GM21786 (cell line): ENCODE measurements around the gene VAV3.

ENCODE experiments used
- ATAC-seq: cut with Tn5 transposase; IDR thresholded peaks from one replicate; pipeline ENCODE4 v1.9.1; 2021; ENCODE audit not compliant: unreplicated experiment

VAV3 gene

DNA sequence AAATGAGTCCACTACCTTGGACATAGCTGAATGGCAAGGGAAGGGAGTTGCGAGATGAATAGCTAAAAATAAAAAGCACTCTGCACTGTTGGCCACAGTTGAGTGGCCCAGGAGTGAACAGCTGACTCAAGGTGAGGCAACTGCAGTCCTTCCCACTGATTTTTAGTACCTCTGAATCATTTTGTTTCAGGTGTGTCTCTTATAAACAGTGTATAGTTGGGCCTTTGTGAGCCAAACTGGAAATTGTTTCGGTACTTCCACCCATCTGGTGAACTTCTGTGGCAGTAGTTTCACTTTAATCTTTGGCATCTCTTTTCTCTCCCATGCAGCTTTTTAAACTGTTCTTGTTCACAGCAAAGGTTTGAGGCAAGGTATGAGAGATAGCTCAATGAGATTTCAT is 122.7 kb downstream of the VAV3 start:
- no peak for ATAC-seq

DNA sequence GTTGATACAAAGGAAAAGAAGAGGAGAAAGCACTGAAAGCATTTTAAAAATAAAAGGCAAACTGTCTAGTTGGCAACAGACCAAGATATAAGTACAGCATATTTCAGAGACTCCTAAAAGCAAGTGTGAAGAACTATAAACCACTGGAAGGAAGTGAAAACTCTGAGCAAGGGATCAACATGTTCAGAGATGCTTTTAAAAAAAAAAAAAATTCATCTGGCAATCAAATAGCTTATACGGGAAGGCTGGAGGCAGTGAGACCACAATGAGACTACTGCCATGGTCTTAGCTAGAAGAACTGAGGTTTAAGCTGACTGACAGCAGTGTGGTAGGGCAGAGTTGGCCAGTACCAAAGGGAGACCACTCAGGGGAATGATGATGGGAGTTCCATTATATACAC is 124.3 kb downstream of the VAV3 start:
- no peak for ATAC-seq

DNA sequence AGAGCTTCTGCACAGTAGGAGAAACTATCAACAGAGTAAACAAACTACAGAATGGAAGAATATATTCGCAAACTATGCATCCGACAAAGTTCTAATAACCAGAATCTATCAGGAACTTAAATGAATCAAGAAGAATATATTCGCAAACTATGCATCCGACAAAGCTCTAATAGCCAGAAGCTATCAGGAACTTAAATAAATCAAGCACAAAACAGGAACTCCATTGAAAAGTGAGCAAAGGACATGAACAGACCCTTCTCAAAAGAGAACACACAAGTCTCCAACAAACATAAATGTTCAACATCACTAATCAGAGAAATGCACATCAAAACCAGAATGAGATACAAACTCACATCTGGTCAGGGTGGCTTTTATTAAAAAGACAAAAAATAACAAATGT is 126.9 kb downstream of the VAV3 start:
- no peak for ATAC-seq

DNA sequence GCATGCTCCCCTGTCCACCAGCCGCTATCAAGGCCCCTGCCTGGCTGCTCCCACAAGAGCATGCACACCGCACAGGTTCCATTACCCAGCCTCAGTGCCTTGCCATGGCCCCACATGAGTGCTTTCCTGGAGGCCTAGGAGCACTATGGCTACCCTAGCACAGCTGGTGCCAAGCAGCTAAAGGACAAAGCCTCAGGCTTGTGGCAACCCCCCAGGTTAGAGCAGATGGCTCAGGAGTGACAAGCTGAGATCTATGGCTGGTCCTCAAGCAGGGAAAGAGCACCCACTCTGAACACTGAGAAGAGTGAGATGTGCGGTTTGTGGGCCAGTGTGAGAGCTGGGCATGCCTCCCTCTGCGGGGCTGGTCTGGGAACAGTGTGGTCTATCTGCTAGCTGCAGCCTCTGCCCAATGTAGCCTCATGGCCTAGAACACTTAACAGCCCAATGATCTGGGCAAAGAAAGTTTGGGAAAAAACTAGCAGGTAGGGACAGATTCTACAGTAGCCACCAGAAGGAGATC is 129.8 kb downstream of the VAV3 start:
- ATAC-seq, result no peak

DNA sequence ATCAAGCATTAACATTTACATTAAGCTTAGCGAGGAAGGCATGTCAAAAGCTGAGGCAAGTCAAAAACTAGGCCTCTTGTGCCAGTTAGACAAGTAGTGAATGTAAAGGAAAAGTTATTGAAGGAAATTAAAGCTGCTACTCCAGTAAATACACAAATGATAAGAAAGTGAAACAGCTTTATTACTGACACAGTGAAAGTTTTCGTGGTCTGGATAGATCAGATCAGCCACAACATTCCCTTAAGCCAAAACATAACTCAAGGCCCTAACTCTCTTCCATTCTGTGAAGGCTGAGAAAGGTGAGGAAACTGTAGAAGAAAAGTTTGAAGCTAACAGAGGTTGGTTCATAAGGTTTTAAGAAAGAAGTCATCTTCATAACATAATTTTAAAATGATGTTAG is 131.9 kb downstream of the VAV3 start:
- ATAC-seq, result no peak

DNA sequence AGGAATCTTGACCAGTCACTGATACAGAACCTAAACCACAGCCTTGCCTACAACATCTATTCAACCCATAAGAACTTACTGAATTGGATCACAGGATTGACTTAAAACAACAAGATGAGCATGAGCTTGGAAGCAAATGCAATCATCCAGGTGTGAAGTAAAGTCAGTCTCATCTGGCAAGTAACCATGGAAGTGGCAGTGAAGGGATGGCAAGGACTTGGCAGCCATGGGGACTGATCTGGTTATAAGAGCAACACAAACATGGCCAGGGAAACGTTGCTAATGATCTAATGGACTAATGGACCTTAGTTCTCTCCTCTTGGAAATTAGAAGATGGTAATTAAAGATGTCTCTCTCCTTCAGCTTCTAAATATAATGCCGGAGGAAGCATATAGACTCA is 133.1 kb downstream of the VAV3 start:
- ATAC-seq, result no peak

DNA sequence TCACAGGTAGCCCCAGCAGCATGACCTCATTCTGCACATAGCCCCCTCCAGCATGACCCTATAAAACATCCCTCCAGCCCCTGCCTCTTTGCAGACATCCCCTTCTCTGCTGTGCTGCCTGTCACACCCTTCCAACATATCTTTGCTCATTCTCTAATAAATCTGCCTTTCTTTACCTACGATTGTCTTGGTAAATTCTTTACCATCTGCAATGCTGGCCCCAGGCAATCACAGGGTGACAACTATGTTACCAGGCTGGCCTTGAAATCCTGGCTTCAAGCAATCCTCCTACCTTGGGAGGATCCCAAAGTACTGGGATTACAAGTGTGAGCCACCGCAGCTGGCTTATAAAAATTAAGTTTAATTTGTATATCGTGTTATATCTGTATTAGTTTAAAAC is 134.5 kb downstream of the VAV3 start:
- ATAC-seq, result no peak

DNA sequence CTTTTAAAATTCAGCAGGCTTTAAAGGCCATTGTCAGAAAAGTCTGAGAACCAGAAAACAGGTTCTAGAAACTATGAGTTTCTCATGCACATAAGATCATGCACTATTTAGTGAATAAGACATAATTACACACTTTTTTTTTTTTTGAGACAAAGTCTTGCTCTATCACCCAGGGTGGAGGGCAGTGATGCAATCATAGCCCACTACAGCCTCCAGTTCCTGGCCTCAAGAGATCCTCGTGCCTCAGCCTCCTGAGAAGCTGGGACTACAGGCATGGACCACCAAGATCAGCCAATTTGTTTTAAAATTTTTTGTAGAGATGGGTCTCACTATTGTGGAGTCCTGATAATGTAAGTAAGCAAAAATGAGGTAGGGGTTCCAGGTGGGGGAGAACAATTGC is 134.9 kb downstream of the VAV3 start:
- no peak for ATAC-seq

DNA sequence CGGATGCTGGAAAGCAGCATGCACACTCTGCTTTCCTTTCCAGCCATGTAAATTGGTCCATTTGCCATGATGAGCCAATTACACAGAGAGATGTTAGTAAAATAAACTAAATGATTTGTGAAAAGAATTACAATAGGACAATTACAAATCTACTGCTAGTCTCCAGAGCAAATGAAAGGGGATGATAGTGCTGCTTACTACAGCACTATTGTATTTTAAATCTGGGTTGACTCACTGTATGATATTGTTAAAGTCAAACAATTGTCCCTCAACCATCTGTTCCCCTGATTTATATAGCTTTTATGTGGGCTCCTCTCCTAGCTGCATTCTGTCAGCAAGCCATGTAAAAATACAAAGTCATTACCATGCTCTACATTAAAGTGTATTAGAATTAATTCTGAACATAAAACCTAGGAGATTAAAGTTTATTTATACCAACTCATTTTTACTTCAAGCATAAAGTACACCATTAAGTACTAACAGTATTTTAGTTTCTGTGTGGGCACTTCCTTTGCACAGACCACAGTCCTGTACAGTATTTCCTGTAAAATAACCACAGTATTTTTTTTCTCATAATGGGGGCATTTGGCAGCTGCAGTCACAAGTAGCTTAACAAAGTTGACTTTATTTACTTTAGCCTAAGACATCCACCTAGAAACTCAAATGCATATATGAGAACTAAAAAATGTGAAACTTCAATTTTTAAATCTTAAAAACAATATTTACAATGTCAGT is 135.8 kb downstream of the VAV3 start:
- no peak for ATAC-seq

DNA sequence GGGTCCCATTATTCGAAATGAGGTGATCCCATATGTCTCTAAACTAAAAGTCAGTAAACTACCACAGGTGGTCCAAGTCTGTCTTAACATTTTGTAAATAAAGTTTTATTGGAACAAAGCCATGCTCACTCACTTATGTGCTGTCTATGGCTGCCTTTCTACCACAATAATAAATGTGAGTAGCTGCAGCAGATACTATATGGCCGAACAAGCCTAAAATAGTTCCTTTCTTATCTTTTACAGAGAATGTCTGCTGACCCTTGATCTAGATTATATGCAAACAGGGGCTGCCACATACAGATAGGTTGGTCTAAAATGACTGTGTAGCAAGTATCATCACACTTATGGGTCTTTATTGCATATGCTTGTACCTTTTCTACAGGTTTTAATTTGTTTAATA is 140.0 kb downstream of the VAV3 start:
- no peak for ATAC-seq

DNA sequence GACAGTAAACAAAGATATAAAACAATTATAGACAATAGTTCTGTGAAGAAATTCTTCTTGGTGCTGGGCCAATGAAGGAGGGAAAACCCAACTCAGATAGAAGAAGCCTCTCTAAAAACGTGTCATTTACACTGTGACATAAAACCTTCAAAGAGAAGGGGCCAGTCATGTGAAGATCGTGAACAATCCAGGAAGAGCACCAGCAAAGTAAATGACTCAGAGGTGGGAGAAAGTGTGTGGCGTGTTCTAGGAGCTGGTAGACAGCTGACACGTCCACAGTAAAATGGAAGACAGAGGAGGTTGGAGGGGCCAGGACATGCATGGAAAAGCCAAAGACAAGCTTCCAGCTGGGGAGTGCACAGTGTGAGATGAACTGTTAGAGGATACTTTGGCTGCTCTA is 143.6 kb downstream of the VAV3 start:
- no peak for ATAC-seq

DNA sequence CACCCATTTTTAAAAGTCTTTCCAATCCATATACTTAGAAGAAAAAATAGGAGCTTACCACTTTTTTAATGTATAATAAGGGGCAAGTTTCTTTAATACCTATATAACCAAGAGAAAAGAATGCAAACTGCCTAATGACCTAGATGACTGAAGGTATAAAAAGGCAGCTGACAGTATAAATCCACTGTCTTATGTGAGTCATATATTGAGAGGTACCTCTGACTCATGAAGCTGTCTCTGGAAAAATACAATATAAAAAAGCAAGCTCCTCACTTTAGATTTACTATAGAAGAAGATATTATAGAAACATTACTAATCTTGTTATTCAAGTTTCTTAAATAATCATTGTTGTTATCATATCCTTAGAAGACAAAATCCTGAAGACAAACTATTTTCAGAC is 144.2 kb downstream of the VAV3 start:
- ATAC-seq, result no peak

DNA sequence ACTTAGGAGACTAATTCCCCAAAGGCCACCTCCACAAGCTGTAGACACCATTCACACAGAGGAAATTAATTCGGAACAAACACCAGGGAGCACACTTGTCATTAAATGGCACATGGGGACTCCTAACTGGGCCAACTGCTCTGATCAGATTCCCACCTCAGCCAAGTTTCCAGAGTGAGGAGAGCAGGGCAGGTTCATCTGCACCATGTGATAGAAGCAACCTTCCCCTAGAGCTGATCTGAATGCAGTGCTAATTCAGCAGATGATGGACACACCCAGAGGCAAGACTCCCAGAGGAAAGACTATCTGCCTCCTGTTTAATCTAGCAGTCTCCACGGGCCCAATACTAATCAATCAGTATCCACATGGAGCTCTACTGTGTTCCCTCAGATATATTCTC is 147.0 kb downstream of the VAV3 start:
- ATAC-seq, result no peak

DNA sequence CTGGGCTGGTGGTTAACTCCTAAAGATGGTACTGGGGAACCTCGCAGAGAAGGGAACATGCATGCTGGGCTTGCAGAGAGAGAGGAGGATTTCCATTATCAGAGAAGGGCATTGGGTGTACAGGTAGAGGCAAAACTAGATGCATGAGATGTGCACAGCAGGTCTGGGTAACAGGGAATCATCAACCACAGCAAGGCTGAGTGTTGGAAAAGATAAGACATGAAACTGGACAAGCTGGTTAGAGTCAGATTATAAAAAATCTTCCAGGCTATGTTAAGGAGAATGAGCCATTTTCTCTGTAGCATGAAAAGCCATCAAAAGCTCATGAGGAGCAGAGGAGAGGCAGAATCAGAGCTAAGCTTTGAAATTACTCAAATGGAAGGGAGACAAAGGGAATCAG is 147.8 kb downstream of the VAV3 start:
- no peak for ATAC-seq

DNA sequence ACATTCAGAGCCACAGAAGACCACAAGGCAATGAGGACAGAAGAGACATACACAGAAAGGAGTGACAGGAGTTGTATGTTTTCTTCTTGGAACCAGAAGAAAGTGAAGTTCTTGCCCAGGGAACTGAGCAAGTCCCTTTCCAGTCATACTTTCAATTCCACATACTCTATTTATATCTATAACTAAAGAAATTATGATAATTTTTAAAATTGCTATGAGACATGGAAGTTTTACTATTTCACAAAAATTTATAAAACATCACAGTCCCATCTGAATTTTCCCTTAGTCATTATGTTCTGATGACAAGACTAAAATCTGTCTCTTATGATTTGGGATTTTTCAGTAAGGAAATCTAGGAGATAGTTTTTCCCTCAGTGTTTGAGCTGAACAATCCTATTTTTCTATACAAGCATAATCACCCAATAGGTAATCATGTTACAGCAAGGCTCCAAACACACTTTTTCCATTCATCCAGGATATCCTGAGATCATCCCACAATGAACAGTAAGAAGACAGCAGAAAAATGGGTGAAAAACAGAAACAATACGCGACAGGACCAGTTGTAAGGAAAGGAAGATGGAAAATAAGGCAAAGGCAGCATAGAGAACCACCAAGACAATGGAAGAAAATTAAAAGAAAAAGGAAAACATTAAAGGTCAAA is 154.6 kb downstream of the VAV3 start:
- ATAC-seq, result no peak

DNA sequence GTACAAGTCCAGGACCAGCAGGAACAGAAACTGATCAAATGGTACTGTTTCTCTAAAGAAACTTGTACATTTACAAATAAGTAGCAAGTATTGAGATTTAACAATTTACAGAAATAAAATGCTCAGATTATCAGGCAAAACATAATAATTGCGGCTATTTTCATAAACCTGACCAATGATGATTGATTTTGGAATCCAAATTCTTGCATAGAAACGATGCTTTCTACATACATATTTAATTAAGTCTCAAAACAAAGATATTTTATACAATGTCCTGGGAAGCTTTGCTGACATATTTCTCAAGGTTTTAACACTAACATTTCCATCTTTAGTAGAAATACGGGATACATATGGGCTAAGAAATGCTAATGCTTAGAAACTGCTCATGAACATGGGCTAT is 157.1 kb downstream of the VAV3 start:
- no peak for ATAC-seq

DNA sequence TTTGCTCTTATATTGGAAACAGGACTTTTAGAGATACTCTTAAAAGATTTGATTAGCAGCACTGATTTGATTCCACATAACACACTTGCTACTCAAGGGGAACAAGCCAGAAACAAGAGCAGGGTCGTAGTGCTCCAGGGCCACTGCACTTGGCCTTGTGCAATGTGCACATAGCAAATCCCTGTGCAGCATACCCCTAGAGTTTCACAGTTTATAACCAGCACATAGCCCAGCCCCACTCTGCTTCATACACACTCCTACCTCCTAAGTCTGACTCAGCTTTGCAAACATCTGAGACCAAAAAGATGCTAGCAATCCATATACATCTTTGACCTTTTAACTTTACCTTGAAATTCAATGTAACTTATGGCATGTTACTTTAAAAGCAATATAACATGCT is 157.6 kb downstream of the VAV3 start:
- no peak for ATAC-seq

DNA sequence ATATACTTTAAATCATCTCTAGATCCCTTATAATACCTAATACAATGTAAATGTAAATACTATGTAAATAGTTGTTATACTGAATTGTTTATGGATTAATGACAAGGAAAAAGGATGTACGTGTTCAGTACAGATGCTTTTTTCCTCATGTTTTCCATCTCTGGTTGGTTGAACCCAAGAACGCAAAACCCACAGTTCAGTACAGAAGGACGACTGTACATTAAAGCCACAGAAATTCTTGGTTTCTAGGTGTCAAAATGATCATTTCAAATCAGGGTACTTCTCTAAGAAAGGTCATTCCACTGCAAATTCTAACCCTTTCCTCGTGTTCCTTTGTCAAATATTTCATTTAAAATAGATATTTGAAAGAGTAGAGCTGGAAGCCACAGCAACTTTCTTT is 158.1 kb downstream of the VAV3 start:
- ATAC-seq, result no peak

DNA sequence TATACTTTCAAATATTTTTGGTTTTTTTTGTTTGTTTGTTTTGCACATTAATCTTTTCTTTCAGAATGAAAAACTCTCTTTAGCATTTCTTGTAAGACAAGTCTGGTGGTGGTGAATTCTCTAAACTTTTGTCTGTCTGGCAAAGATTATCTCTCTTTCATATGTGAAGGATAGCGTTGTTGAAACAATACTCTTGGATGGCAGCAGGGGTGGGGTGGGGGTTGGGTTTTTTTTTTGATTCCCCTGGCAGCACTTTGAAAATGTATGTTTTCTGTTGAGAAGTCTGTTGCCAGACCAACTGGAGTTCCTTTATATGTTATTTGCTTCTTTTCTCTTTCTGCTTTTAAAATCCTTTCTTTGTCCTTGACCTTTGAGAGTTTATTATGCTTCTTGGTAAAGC is 160.2 kb downstream of the VAV3 start:
- ATAC-seq, result no peak

DNA sequence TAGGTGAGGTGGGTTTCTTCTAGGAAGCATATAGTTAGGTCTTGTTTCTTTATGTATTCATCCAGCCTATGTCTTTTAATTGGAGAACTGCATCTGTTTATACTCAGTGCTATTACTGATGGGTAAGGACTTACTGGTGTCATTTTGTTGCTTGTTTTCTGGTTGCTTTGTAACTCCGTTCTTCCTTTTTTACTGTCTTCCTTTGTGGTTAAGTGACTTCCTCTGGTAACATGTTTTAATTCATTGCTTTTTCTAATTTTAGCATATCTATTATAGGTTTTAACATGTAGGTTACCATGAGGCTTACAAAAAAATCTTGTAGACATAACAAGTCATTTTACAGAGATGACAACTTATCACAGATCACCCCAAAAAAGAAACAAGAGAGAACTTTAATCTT is 160.8 kb downstream of the VAV3 start:
- no peak for ATAC-seq

DNA sequence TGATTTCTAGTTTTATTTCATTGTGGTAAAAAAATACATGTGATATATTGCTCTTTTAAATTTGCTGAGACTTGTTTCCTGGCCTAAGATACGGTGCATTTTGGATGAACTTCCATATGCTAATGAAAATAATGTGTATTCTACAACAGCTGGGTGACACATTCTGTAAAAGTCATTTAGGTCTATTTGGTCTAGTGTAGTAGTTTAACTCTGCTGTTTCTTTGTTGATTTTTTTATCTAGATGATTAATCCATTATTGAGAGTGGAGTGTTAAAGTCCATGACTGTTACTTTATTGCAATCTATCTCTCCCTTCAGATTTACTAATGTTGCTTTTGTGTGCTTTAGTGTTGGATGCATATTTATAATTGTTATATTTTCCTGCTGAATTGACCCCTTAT is 161.4 kb downstream of the VAV3 start:
- no peak for ATAC-seq

DNA sequence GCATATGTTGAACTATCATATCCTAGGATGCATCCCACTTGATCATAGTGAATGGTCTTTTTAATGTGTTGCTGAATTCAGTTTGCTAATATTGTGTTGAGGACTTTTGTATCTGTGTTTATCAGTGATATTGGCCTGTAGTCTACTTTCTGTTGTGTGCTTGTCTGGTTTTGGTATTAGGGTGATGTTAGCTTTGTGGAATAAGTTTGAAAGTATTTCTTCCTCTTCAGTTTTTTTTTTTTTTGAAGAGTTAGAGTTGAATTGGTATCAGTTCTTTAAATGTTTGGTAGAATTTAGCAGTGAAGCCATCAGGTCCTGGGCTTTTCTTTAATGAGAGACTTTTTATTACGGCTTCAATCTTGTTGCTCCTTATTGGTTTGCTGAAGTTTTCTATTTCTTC is 162.3 kb downstream of the VAV3 start:
- no peak for ATAC-seq

DNA sequence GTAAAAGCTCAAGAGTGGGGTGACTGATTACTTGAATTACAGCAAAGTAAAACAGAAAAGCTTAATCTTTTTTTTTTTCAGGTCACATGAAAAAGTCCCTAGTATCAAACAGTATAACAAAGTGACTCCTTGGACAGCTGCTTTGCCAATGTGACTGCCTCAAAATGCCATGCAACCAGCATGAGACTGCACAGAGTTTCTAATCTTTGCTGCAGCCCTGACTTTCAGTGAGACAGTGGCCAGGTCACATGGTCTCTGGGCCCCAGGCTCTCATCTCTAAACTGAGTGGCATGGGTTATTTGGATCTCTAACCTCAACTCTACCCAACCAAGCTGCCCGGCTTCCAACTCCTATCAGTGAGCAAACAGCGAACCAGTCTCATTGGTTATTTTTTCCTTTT is 169.0 kb downstream of the VAV3 start:
- ATAC-seq, result no peak
